HepG2 (cell line): ENCODE measurements around the gene TMEM237. TPM values are rescaled to one million over a fixed set of nuclear protein-coding genes. Genes with fewer than 3 reads are reported as not detected.

Source experiments
- AHDC1 ChIP-seq: sonication (generic); formaldehyde crosslinking; IDR thresholded peaks from 2 replicates; pipeline ENCODE4 v1.5.1; 2020; ENCODE audit warnings: mild to moderate bottlenecking, missing genetic modification reagents, borderline replicate concordance
- CREM ChIP-seq, 2 experiments: sonication (generic) in 1 of 2; formaldehyde crosslinking in 1 of 2; IDR thresholded peaks; 2 replicates each; pipeline versions ENCODE4 v1.4.0 to v1.6.1; 2016 to 2020; ENCODE audit warnings: antibody characterized with exemption in 1 of 2, mild to moderate bottlenecking in 1 of 2, missing genetic modification reagents in 1 of 2
- EED ChIP-seq: sonication (generic); formaldehyde crosslinking; IDR thresholded peaks from 2 replicates; pipeline ENCODE4 v1.5.0; 2020; ENCODE audit warnings: mild to moderate bottlenecking, missing genetic modification reagents
- NCOR1 ChIP-seq: fragments of 200-600 bp; sonication (generic); IDR thresholded peaks from 2 replicates; pipeline ENCODE4 v1.7.0; 2017; ENCODE audit warnings: antibody characterized with exemption, low read length, borderline replicate concordance
- PITX1 ChIP-seq: sonication (generic); formaldehyde crosslinking; IDR thresholded peaks from 2 replicates; pipeline ENCODE4 v1.5.1; 2020; ENCODE audit warnings: mild to moderate bottlenecking, missing genetic modification reagents
- RCOR2 ChIP-seq: IDR thresholded peaks from 2 replicates; pipeline ENCODE4 v1.6.1; 2016; ENCODE audit warnings: missing biosample characterization, missing genetic modification reagents
- RELA ChIP-seq: sonication (generic); formaldehyde crosslinking; IDR thresholded peaks from 2 replicates; pipeline ENCODE4 v1.4.0; 2020; ENCODE audit warnings: missing genetic modification reagents
- REPIN1 ChIP-seq: sonication (generic); formaldehyde crosslinking; IDR thresholded peaks from 2 replicates; pipeline ENCODE4 v1.8.0; 2022; ENCODE audit warnings: missing genetic modification reagents, low read depth, mild to moderate bottlenecking, borderline replicate concordance
- SAP130 ChIP-seq: IDR thresholded peaks from 2 replicates; pipeline ENCODE4 v1.6.1; 2016; ENCODE audit warnings: low read depth
- SIN3B ChIP-seq: fragments of 150-350 bp; IDR thresholded peaks from 2 replicates; pipeline ENCODE4 v1.6.1; 2014; ENCODE audit warnings: low read length
- USF2 ChIP-seq, 2 experiments: sonication (generic) in 1 of 2; formaldehyde crosslinking in 1 of 2; IDR thresholded peaks; 2 replicates each; pipeline versions ENCODE4 v1.5.1 to v1.6.1; 2011 to 2020; ENCODE audit warnings: borderline replicate concordance in 1 of 2, low read depth in 1 of 2, low read length in 1 of 2, mild to moderate bottlenecking in 1 of 2, missing genetic modification reagents in 1 of 2, moderate library complexity in 1 of 2
- ZBTB21 ChIP-seq: sonication (generic); formaldehyde crosslinking; IDR thresholded peaks from 2 replicates; pipeline ENCODE4 v1.4.0; 2020; ENCODE audit warnings: missing genetic modification reagents
- ZFX ChIP-seq: sonication (generic); formaldehyde crosslinking; IDR thresholded peaks from 2 replicates; pipeline ENCODE4 v1.4.0; 2020; ENCODE audit warnings: mild to moderate bottlenecking, low read depth, missing genetic modification reagents, moderate library complexity
- ZFYVE20 ChIP-seq: sonication (generic); formaldehyde crosslinking; IDR thresholded peaks from 2 replicates; pipeline ENCODE4 v1.8.0; 2023; ENCODE audit warnings: low read depth, mild to moderate bottlenecking, moderate library complexity, missing genetic modification reagents, borderline replicate concordance
- ZNF292 ChIP-seq: sonication (generic); formaldehyde crosslinking; IDR thresholded peaks from 2 replicates; pipeline ENCODE4 v1.8.1; 2022; ENCODE audit warnings: mild to moderate bottlenecking, low read depth, missing genetic modification reagents, borderline replicate concordance
- ZNF3 ChIP-seq: IDR thresholded peaks from 2 replicates; pipeline ENCODE4 v1.7.0; 2017; ENCODE audit warnings: inconsistent platforms
- ZNF382 ChIP-seq: sonication (generic); formaldehyde crosslinking; IDR thresholded peaks from 2 replicates; pipeline ENCODE4 v1.5.0; 2020; ENCODE audit warnings: missing genetic modification reagents, mild to moderate bottlenecking, borderline replicate concordance
- ZNF713 ChIP-seq: sonication (generic); formaldehyde crosslinking; IDR thresholded peaks from 2 replicates; pipeline ENCODE4 v1.4.0; 2020; ENCODE audit warnings: mild to moderate bottlenecking, missing genetic modification reagents
- ZNF879 ChIP-seq: sonication (generic); formaldehyde crosslinking; IDR thresholded peaks from 2 replicates; pipeline ENCODE4 v1.8.1; 2023; ENCODE audit warnings: missing genetic modification reagents
- ZUFSP ChIP-seq: sonication (generic); formaldehyde crosslinking; IDR thresholded peaks from 2 replicates; pipeline ENCODE4 v1.9.0; 2021; ENCODE audit warnings: missing genetic modification reagents, mild to moderate bottlenecking, borderline replicate concordance
- polyA plus RNA-seq, 8 experiments: library from polyadenylated mRNA; depleted of rRNA in 3 of 8; stranded (reverse) in 7 of 8; unstranded in 1 of 8; fragments of >200 nt; fragmentation: Illumina TruSeq in 4 of 8; extraction: Trizol in 4 of 8; gene quantifications; 2 replicates each; pipeline versions ENCODE4 v1.2.1 to v1.2.3, GENCODE V29; 2011 to 2016; ENCODE audit warnings: low read depth in 4 of 8, missing spikeins in 1 of 8, mixed read lengths in 1 of 8; ENCODE audit not compliant: insufficient read depth in 1 of 8
- total RNA-seq, 5 experiments: library from RNA; depleted of rRNA; stranded (reverse); fragments of >200 nt; fragmentation: Illumina TruSeq; extraction: Trizol; gene quantifications; 2 replicates each; pipeline ENCODE4 v1.2.3, GENCODE V29; 2016; ENCODE audit warnings: low read depth in 1 of 5

TMEM237 gene
- total and polyA plus RNA-seq, 2 of the 13 experiments (the other 11 are each of a cell fraction or from before 2014, with no cell fraction given): 21.8 to 36.1 TPM

- TF ChIP-seq AHDC1 (CRISPR knock-in tag): no peak
- no peak for TF ChIP-seq ZNF382 (CRISPR knock-in tag)
- TF ChIP-seq ZFYVE20 (CRISPR knock-in tag): 0 out of 2 replicates have a peak, but pooled peaks have one; percentile 72
- TF ChIP-seq USF2 (IDR thresholded peaks at IDR 0.05; ENCODE audit: low read depth, low read length): no peak
- no peak for TF ChIP-seq USF2 (CRISPR knock-in tag; IDR thresholded peaks at IDR 0.05; ENCODE audit: borderline replicate concordance)
- 0 out of 2 replicates have a peak, but pooled peaks have one; percentile 2 for TF ChIP-seq ZNF292 (CRISPR knock-in tag)
- peak; percentile 21; the same call in 1 of the 2 replicates for TF ChIP-seq ZNF3 (CRISPR knock-in tag)
- no peak for TF ChIP-seq ZFX (CRISPR knock-in tag)
- TF ChIP-seq ZNF879 (CRISPR knock-in tag): no peak
- TF ChIP-seq SAP130 (CRISPR knock-in tag): peak; percentile 91; the same call in 1 of the 2 replicates
- TF ChIP-seq PITX1 (CRISPR knock-in tag): 0 out of 2 replicates have a peak, but pooled peaks have one; percentile 46
- no peak for TF ChIP-seq RELA (CRISPR knock-in tag)
- TF ChIP-seq CREM (IDR thresholded peaks at IDR 0.05): peak; percentile 89; the same call in 1 of the 2 replicates
- no peak for TF ChIP-seq CREM (CRISPR knock-in tag; IDR thresholded peaks at IDR 0.05)
- no peak for TF ChIP-seq RCOR2
- TF ChIP-seq REPIN1: no peak; the same call in 1 of the 2 replicates
- TF ChIP-seq SIN3B: peak; percentile 88
- TF ChIP-seq NCOR1: peak; percentile 13; the same call in 1 of the 2 replicates
- no peak for TF ChIP-seq ZBTB21 (CRISPR knock-in tag)
- no peak for TF ChIP-seq ZUFSP (CRISPR knock-in tag)
- TF ChIP-seq EED (CRISPR knock-in tag): no peak
- TF ChIP-seq ZNF713 (CRISPR knock-in tag): no peak
These were observed 1.2 kb downstream of the TMEM237 start (continued) for GRCh38 chr2:201642086-201642578.
